Memory B cell (primary cell): Measurements from ENCODE around the gene GTF2F1.
"Not testable (repeated sequence)": the region's sequence is repeated elsewhere in the genome, so short reads cannot be mapped to it uniquely, and the experiment has no call there.

ENCODE experiments used
- ATAC-seq: fragments of 150-1000 bp; cut with Tn5 transposase; 2 replicates; pipeline ENCODE4 v1.10.0; 2021; ENCODE audit warnings: low read depth, mild to moderate bottlenecking, moderate library complexity
- DNase-seq, 2 donors: peaks; one replicate each; pipeline ENCODE4 v3.0.0; 2022; ENCODE audit warnings: low spot score in 2 of 2
- H3K27ac Mint-ChIP-seq: one replicate; pipeline ENCODE4 v1.8.0; 2022; ENCODE audit warnings: mild to moderate bottlenecking, moderate library complexity, mixed read lengths
- H3K27me3 Mint-ChIP-seq: one replicate; pipeline ENCODE4 v1.8.0; 2022; ENCODE audit warnings: mixed read lengths
- H3K36me3 Mint-ChIP-seq: one replicate; pipeline ENCODE4 v1.8.0; 2022; ENCODE audit warnings: mild to moderate bottlenecking, mixed read lengths
- H3K4me1 Mint-ChIP-seq: one replicate; pipeline ENCODE4 v1.8.0; 2022; ENCODE audit warnings: mixed read lengths
- H3K4me3 Mint-ChIP-seq: one replicate; pipeline ENCODE4 v1.8.0; 2022; ENCODE audit warnings: mild to moderate bottlenecking, moderate library complexity, mixed read lengths
- H3K9me3 Mint-ChIP-seq: one replicate; pipeline ENCODE4 v1.8.0; 2022; ENCODE audit warnings: mixed read lengths

The GTF2F1 gene

DNA sequence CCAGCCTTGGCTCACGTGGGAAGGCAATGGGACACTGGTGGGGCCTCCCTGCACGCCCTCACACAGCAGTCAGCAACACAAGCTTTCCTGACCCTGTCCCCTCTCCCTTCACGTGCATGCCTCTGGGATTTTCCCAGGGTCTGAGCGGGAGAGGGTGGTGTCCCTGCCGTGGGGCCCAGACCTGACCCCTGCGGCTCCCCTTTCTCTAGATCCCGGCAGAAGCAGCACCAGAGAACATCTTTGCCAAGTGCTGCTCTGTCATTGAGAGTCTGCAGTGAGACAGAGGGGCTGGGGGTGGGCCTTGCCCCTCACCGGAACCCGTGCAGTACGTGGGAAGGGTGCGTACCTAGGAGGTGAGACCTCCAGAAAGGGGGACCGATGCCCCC is 19.1 kb upstream of the GTF2F1 start:
- H3K9me3 Mint-ChIP-seq = no peaks in the 10 kb centered on the region
- H3K36me3 Mint-ChIP-seq = peaks cover 13% of the 10 kb centered on the region
- no peak overlapping the region for H3K4me3 Mint-ChIP-seq
- no peak overlapping the region for H3K27ac Mint-ChIP-seq
- no peak for ATAC-seq
- H3K4me1 Mint-ChIP-seq = no peaks in the 10 kb centered on the region
- no peak for DNase-seq
- H3K27me3 Mint-ChIP-seq = no peaks in the 10 kb centered on the region

DNA sequence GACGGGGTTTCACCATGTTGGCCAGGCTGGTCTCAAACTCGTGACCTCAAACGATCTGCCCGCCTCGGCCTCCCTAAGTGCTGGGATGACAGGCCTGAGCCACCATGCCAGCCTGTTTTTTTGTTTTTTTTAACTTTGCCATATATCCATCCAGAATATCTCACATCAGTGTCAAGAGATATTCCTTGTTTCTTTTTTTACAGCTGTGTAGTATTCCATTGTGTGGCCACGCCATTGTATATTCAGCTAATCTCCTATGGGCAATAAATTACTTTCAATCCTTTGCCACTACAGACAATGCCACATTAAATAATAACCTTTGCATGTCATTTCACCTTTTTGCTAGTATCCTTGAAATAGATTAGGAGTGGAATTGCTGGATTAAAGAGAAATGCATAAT is 16.4 kb upstream of the GTF2F1 start:
- Mint-ChIP-seq H3K36me3 (peaks cover 6% of the 10 kb centered on the region), H3K27ac (no peak overlapping the region), H3K4me1 (no peaks in the 10 kb centered on the region), H3K4me3 (no peak overlapping the region), H3K27me3 (no peaks in the 10 kb centered on the region), H3K9me3 (no peaks in the 10 kb centered on the region)
- DNase-seq (no peak), ATAC-seq (no peak)

DNA sequence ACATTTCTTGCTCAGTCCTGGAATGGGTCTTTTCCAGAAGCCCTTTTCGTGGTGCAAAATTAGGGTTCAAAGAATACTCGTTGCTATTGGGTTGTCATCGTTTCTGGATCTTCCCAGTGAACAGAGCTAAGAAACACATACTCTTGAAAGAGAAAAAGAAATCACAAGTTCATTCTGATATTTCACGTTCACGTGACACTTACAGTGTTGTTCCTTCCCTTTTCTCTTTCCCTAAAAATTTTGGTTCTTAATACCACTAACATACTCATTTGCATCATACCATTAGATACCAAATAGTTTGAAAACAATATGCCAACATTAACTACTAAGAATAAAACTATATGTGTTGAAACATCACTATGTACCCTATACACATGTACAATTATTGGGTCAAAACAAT is 13.4 kb upstream of the GTF2F1 start:
- DNase-seq = no peak
- Mint-ChIP-seq H3K27me3 (no peaks in the 10 kb centered on the region), H3K9me3 (no peaks in the 10 kb centered on the region), H3K4me3 (no peak overlapping the region), H3K27ac (no peak overlapping the region), H3K4me1 (no peaks in the 10 kb centered on the region), H3K36me3 (no peaks in the 10 kb centered on the region)
- no peak for ATAC-seq

DNA sequence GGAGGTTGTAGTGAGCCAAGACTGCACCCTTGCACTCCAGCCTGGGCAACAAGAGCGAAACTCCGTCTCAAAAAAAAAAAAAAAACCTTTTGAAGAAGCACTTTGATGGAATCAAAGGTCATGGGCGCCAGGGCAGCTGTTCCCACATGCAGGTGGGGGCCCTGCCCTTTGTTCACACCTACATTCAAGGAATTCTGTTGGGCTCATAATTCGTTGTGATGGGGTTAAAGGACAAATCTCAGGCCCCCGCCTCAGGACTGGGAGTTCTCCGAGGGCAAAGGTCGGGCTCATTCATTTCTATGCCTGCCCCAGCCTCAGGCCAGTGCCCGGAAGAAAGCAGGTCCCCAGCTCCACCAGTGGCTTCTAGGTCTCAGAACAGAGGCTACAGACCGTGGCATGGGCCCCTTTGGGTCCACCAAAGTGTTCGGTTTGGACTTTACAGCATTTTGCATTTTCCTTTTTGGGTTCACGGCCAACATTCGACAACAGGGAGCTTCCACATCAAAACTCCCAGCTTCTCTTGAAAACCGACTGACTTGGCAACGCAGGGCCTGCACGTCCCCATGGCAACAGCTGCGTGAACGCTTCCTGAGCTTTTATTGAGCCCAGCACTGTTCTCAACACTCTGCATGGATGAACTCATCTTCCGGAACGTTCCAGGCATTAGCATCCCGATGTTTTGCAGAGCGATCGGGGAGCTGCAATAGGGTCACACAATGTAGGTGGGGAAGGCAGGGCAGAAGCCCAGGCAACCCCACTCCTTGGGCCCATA is 10.1 kb upstream of the GTF2F1 start:
- Mint-ChIP-seq H3K27ac (no peak overlapping the region), H3K27me3 (peaks cover 1% of the 10 kb centered on the region), H3K4me1 (no peaks in the 10 kb centered on the region), H3K36me3 (no peaks in the 10 kb centered on the region), H3K9me3 (no peaks in the 10 kb centered on the region), H3K4me3 (no peak overlapping the region)
- DNase-seq (no peak), ATAC-seq (no peak)

DNA sequence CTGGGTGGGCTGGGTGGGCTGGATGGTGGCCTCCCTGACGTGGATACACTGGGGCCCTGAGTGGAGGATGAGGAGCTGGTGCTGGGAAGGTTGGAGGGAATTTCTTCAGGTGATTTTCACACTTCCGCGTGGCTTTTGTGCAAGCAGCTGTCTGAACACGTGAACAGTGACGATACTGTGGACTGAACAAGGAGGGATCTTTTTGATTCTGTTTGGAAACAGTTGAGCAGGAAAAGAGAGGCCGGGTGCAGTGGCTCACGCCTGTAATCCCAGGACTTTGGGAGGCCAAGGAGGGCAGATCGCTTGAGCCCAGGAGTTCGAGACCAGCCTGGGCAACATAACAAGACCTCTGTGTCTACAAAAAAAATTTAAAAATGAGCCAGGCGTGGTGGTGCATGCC is 9.1 kb upstream of the GTF2F1 start:
- Mint-ChIP-seq H3K4me1 (no peaks in the 10 kb centered on the region), H3K27me3 (peaks cover 1% of the 10 kb centered on the region), H3K4me3 (no peak overlapping the region), H3K27ac (no peak overlapping the region), H3K36me3 (no peaks in the 10 kb centered on the region), H3K9me3 (no peaks in the 10 kb centered on the region)
- no peak for ATAC-seq
- no peak for DNase-seq

DNA sequence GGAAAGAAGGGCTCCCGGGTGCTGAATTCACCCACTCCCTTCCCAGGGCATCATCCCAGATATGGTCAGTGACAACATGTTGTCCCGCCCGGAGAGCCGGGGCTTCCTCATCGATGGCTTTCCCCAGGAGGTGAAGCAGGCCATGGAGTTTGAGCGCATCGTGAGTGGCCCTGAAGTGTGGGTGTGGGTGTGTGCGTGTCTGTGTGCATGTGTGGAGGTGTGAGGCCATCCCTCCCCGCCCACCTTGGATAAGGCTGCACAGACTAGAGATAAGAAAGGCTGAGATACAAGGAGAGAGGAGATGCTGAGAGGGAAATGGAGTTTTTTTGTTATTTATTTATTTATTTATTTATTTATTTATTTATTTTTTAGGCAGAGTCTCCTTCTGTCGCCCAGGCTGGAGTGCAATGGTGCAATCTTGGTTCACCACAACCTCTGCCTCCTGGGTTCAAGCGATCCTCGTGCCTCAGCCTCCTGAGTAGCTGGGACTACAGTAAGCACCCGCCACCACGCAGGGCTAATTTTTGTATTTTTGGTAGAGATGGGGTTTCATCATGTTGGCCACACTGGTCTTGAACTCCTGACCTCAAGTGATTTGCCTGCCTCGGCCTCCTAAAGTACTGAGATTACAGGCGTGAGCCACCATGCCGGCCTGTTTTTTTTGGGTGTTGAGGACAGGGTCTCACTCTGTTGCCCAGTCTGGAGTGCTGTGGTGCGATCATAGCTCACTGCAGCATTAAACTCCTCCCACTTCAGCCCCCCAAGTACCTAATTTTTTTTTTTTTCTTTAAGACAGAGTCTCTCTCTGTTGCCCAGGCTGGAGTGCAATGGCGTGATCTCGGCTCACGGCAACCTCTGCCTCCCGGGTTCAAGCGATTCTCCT is 7.3 kb upstream of the GTF2F1 start:
- not testable (repeated sequence) for H3K27ac Mint-ChIP-seq, H3K4me3 Mint-ChIP-seq, ATAC-seq, H3K36me3 Mint-ChIP-seq, H3K4me1 Mint-ChIP-seq, DNase-seq, H3K27me3 Mint-ChIP-seq, H3K9me3 Mint-ChIP-seq

DNA sequence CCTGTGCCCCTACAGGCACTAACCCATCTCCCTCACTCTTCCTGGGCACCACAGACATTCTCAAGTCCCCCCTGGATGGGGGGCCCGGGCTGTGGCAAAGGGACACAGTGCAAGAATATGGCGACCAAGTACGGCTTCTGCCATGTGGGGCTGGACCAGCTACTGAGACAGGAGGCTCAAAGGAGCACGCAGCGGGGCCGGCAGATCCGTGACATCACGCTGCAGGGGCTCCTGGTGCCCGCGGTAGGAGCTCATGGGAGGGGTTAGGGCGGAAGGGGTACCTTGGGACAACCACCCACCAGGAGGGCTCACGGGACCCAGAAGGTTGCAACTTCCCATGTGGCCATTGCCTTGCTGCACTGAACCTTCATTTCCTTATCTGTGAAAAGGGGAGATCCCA is 3.3 kb upstream of the GTF2F1 start:
- Mint-ChIP-seq H3K27me3 (peaks cover 1% of the 10 kb centered on the region), H3K36me3 (no peaks in the 10 kb centered on the region), H3K27ac (no peak overlapping the region), H3K4me1 (peaks cover 16% of the 10 kb centered on the region), H3K4me3 (no peak overlapping the region), H3K9me3 (no peaks in the 10 kb centered on the region)
- ATAC-seq = no peak
- DNase-seq = no peak

DNA sequence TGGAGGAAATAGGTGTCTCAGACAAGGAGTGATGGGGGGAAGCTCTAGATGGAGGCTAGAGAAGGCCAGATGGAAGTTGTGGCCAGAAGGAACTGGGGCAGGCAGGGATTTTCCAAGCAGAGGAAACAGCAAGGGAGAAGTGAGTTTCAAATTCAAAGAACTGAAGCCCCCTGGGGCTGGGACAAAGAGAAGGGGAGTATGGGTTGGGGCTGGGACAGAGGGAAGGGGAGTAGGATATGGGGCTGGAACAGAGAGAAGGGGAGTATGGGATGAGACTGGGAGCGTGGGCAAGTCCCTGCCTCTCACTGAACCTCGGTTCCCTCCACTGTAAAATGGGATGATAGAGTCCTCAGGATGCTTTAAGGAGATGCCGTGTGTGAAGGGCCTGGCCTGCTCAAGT is 1.9 kb upstream of the GTF2F1 start:
- Mint-ChIP-seq H3K4me1 (peaks cover 20% of the 10 kb centered on the region), H3K4me3 (peak overlapping the region; percentile 43), H3K27ac (peak overlapping the region; percentile 97), H3K36me3 (peaks cover 4% of the 10 kb centered on the region), H3K27me3 (no peaks in the 10 kb centered on the region), H3K9me3 (no peaks in the 10 kb centered on the region)
- no peak for DNase-seq
- no peak for ATAC-seq

DNA sequence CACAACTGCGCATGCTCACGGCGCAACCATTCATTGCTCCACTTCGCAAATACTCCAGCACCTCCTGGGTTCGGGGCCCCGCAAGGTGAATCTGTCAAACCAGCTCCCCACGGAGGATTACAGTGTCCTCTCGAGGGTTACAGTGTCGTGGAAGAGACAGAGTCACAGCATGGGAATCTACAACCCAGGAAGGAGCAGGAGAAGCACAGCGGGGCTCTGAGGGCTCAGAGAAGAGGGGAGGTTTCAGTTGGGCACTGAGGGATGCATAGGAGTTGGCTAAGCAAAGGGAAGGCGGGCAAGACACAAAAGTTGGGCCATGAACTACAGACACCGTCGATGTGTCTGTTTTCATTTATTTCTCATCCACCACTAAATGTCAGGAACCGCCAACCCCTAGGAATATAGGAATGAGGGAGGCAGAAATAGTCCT is 1.0 kb upstream of the GTF2F1 start:
- DNase-seq (no peak), ATAC-seq (peak; percentile 37)
- H3K36me3 Mint-ChIP-seq = peaks cover 6% of the 10 kb centered on the region
- no peaks in the 10 kb centered on the region for H3K9me3 Mint-ChIP-seq
- peak overlapping the region; percentile 97 for H3K27ac Mint-ChIP-seq
- H3K4me3 Mint-ChIP-seq = peak overlapping the region; percentile 86
- H3K4me1 Mint-ChIP-seq = peaks cover 20% of the 10 kb centered on the region
- no peaks in the 10 kb centered on the region for H3K27me3 Mint-ChIP-seq

DNA sequence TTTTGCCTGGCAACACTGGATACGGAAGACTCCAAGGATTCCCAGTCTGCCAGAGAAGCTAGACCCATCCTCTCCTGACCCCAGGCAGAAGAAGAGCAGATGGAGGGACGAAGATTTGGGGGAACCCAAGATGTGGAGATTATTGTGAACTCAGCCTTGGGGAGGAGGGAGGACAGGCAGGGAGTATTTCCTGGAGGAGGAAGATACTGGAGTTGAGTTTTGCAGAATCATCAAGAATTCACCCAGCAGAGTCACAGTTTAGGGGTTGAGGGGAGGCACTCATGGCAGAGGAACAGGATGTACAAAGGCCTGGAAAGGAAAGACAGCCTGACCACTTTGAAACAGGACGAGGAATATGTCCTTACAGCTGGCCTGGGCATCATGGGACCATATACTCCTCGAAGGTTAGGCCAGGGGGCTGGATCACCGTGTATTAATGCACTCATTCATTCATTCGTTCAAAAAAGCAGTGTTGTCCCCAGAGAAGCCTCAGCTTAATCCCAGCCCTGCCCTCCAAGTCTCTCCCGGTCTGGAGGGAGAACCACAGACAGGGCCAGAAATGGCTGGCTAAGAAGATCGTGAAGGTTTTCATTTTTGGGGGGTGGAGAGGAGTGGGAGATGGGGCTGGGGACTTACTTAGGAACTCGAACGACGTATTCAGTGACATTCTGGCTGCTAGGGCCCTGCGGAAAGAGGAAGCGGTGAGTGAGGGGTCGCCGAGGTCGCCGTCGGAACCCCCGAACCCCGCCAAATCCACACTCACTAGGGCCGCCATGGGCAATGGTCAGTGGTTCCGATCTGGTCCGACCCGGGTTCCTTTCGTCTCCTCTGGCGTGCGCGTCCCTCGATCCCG is 517 bp downstream of the GTF2F1 start:
- Mint-ChIP-seq H3K27me3 (no peaks in the 10 kb centered on the region), H3K4me3 (peak overlapping the region; percentile 86), H3K9me3 (no peaks in the 10 kb centered on the region), H3K36me3 (peaks cover 9% of the 10 kb centered on the region), H3K27ac (peak overlapping the region; percentile 97), H3K4me1 (peaks cover 20% of the 10 kb centered on the region)
- no peak for DNase-seq
- ATAC-seq = no peak

DNA sequence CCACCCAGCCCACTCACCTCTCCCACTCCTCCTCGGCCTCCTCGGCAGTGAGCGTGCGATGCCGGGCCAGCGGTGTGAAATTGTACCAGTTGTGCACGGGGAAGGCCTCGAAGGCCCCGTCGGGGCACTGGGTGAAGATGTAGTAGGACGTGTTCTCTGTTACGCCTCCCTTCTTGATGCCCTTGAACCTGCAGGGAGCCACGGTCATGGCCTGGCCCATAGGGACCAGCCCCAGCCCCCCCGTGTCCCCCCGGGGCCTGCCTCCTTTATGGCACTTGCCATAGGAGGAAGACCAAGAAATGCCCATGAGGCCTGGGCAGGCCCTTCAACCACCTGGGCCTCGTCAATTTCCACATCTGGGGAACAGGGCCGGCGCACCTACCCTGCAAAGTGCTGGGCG is 5.6 kb downstream of the GTF2F1 start:
- DNase-seq = no peak
- ATAC-seq = no peak
- no peaks in the 10 kb centered on the region for H3K27me3 Mint-ChIP-seq
- H3K36me3 Mint-ChIP-seq = peaks cover 22% of the 10 kb centered on the region
- H3K4me1 Mint-ChIP-seq = peaks cover 11% of the 10 kb centered on the region
- no peak overlapping the region for H3K4me3 Mint-ChIP-seq
- H3K9me3 Mint-ChIP-seq = no peaks in the 10 kb centered on the region
- H3K27ac Mint-ChIP-seq = no peak overlapping the region

DNA sequence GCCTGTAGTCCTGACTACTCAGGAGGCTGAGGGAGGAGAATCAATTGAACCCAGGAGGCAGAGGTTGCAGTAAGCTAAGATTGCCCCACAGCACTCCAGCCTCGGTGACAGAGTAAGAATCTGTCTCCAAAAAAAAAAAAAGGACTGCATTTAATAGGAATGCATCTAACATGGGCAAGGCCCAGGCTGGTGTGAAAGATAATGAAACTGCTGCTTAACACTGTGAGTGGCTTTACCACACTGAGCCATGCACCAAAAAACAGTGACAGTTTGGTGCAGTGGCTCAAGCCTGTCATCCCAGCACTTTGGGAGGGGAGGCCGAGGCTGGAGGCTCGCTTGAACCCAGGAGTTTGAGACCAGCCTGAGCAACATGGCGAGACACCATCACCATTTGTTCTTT is 8.6 kb downstream of the GTF2F1 start:
- Mint-ChIP-seq H3K4me3 (no peak overlapping the region), H3K27me3 (no peaks in the 10 kb centered on the region), H3K9me3 (peaks cover 3% of the 10 kb centered on the region), H3K4me1 (no peaks in the 10 kb centered on the region), H3K36me3 (peaks cover 38% of the 10 kb centered on the region), H3K27ac (no peak overlapping the region)
- DNase-seq (no peak), ATAC-seq (no peak)

DNA sequence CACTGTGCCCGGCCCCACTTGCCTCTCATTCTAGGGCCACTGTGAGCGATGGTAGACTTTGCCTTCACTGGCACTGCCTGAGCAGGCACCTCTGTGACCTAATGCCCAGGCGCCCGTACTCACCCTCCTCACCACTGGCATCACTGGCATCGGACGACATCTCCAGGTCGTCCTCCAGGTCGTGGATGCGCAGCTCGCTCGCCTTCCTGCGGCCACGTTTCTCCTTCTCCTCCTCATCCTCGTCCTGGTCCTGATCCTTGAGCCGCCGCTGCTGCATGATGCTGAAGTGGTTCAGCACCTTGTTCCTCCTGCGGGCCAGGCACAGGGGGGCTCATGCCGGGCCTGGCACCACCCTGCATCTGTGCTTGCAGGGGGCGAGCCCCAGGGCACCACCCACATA is 9.8 kb downstream of the GTF2F1 start:
- H3K27me3 Mint-ChIP-seq = no peaks in the 10 kb centered on the region
- peaks cover 38% of the 10 kb centered on the region for H3K36me3 Mint-ChIP-seq
- no peak for DNase-seq
- no peaks in the 10 kb centered on the region for H3K4me1 Mint-ChIP-seq
- peaks cover 3% of the 10 kb centered on the region for H3K9me3 Mint-ChIP-seq
- H3K4me3 Mint-ChIP-seq = no peak overlapping the region
- no peak overlapping the region for H3K27ac Mint-ChIP-seq
- no peak for ATAC-seq
